Measurements from ENCODE around the gene CORO1C. TPM values are rescaled to one million over a fixed set of nuclear protein-coding genes. Genes with fewer than 3 reads are reported as not detected.
A peak's percentile ranks its signal among the peaks of the same experiment; 100 is the strongest.
"Not testable (repeated sequence)": the region's sequence is repeated elsewhere in the genome, so short reads cannot be mapped to it uniquely, and the experiment has no call there.

The CORO1C gene
- total and polyA plus RNA-seq, 2 experiments from 2014 or later, result 170 to 403 TPM

DNA sequence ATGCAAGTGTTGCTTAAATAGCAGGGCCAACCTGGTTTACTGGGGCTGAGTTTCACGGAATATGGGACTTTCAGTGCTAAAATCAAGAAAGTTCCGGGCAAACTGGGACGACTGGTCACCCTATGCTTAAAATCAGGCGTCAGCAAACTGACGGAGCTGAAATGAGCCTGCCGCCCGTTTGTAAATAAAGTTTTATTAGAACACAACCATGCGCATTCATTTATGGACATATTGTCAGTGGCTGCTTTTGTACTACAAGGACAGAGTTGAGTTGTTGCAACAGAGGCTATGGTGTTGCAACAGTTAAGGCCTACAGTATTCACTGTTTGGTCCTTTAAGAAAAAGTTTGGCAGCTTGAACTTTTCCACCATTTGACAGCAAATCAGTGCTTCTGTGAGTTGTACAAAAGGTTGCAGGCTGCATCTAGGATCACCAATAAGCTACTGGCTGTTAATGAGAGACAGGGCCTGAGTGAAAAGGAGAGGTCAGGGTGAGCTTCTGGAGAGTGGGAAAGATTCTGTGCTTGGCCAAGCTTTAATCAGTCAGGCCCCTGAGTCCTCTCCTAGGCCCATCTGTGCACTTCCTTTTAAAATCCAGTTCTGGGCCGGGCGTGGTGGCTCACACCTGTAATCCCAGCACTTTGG lies 111.0 kb downstream of the CORO1C start:
- Histone ChIP-seq H3K27ac (no peak overlapping the region), H3K9ac (no peak overlapping the region), H3F3A (ENCODE audit: insufficient read depth) (peaks cover 19% of the 10 kb centered on the region; the same call in 1 of the 2 replicates), H3K27me3 (replicated peaks; ENCODE audit: insufficient read depth) (no peaks in the 10 kb centered on the region), H3K9me2 (ENCODE audit: insufficient read depth) (no peaks in the 10 kb centered on the region), H3K79me2 (ENCODE audit: insufficient read depth) (no peaks in the 10 kb centered on the region), H2AFZ (no peak overlapping the region), H3K4me1 (ENCODE audit: insufficient read depth) (peaks cover 11% of the 10 kb centered on the region; the same call in 1 of the 2 replicates), H3K4me2 (ENCODE audit: unreplicated experiment) (no peak overlapping the region), H3K36me3 (ENCODE audit: low read depth) (no peaks in the 10 kb centered on the region), H3K4me3 (no peak overlapping the region), H3K9me3 (ENCODE audit: low read depth) (no peaks in the 10 kb centered on the region), H4K20me1 (ENCODE audit: insufficient read depth) (no peaks in the 10 kb centered on the region)
- WGBS, 2 experiments (ENCODE audit: low coverage in 1 of 2, low lambda C conversion rate in 2 of 2, missing lambda C conversion rate in 2 of 2), result 97 to 98% methylated on average over 10 of the region's 10 CpGs
- DNase-seq, result peak; percentile 55
- in situ Hi-C loops (cut with MboI), result no loop called here
- TF ChIP-seq EZH2phosphoT487 (IDR thresholded peaks at IDR 0.05; ENCODE audit: insufficient read depth, low read depth), result no peak
- no peak for TF ChIP-seq EZH2 (IDR thresholded peaks at IDR 0.05; ENCODE audit: insufficient read depth, poor library complexity, severe bottlenecking)

DNA sequence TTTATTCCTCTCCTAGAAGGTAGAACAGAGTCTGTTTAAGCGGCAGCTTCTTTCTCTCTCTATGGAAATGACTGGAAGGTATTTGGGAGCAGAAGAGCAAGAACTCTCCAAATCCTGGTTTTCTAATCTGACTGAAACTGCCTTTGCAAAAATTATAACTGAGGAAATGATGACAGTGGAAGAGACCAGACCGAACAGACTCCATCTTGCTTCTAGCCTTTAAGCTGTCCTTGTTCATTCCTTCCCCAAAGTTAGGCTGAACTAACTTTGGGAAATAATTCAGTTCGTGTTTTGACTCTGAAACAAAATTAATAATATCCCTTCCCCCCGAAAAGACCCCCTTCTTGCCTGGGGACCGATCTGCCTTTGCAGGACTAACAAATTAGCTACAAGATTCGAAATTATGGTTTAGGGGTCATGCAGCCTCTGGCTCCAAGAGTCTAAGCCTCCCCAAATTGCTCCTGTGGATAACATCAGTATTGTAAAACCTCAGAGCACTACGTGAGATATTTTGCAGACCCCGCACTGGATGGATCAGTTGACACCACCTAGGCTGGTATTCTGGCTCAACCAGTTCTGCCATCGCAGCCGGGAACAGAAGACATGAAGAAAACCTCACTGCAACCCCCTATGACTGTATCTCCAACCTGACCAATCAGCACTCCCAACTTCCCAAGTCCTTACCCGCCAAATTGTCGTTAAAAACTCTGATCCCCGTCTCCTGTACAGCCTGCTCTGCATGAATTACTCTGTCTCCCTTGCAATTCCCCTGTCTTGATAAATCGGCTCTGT lies 111.8 kb downstream of the CORO1C start:
- Histone ChIP-seq H3K4me3 (no peak overlapping the region), H3K9me3 (ENCODE audit: low read depth) (no peaks in the 10 kb centered on the region), H3F3A (ENCODE audit: insufficient read depth) (peaks cover 19% of the 10 kb centered on the region; the same call in 1 of the 2 replicates), H3K27me3 (replicated peaks; ENCODE audit: insufficient read depth) (no peaks in the 10 kb centered on the region), H2AFZ (no peak overlapping the region), H3K4me1 (ENCODE audit: insufficient read depth) (peaks cover 11% of the 10 kb centered on the region; the same call in 1 of the 2 replicates), H4K20me1 (ENCODE audit: insufficient read depth) (no peaks in the 10 kb centered on the region), H3K9ac (no peak overlapping the region), H3K79me2 (ENCODE audit: insufficient read depth) (no peaks in the 10 kb centered on the region), H3K4me2 (ENCODE audit: unreplicated experiment) (no peak overlapping the region), H3K9me2 (ENCODE audit: insufficient read depth) (no peaks in the 10 kb centered on the region), H3K27ac (no peak overlapping the region), H3K36me3 (ENCODE audit: low read depth) (no peaks in the 10 kb centered on the region)
- DNase-seq, result no peak
- in situ Hi-C loops (cut with MboI), result loop anchor here (5.0 kb wide), 1 partner anchor 47 kb away; no protein-coding TSS in a partner anchor
- TF ChIP-seq EZH2phosphoT487 (IDR thresholded peaks at IDR 0.05; ENCODE audit: insufficient read depth, low read depth), result no peak
- no peak for TF ChIP-seq EZH2 (IDR thresholded peaks at IDR 0.05; ENCODE audit: insufficient read depth, poor library complexity, severe bottlenecking)
- 73 to 77% methylated on average over 14 of the region's 14 CpGs for WGBS, 2 experiments (ENCODE audit: low coverage in 1 of 2, low lambda C conversion rate in 2 of 2, missing lambda C conversion rate in 2 of 2)

DNA sequence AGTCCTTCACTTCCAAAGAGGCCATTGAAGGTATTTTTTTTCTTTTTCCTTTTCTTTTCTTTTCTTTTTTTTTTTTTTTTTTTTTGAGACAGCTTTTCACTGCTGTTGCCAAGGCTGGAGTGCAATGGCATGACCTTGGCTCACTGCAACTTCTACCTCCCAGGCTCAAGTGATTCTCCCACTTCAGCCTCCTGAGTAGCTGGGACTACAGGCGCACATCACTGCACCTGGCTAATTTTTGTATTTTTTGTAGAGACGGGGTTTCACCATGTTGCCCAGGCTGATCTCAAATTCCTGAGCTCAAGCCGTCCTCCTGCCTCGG lies 112.4 kb downstream of the CORO1C start:
- H4K20me1 ChIP-seq (ENCODE audit: insufficient read depth); H3K9me3 ChIP-seq (ENCODE audit: low read depth); H3K27me3 ChIP-seq (replicated peaks; ENCODE audit: insufficient read depth); H3K9ac ChIP-seq; H3K4me3 ChIP-seq; H3K79me2 ChIP-seq (ENCODE audit: insufficient read depth); H3K36me3 ChIP-seq (ENCODE audit: low read depth); H3K9me2 ChIP-seq (ENCODE audit: insufficient read depth); H3K27ac ChIP-seq; H3K4me2 ChIP-seq (ENCODE audit: unreplicated experiment); DNase-seq; H2AFZ ChIP-seq: not testable (repeated sequence)
- WGBS, 2 experiments (ENCODE audit: low coverage in 1 of 2, low lambda C conversion rate in 2 of 2, missing lambda C conversion rate in 2 of 2), result 92% methylated on average over 4 of the region's 4 CpGs
- in situ Hi-C loops (cut with MboI), result loop anchor here (5.0 kb wide), 1 partner anchor 47 kb away; no protein-coding TSS in a partner anchor
- peaks cover 11% of the 10 kb centered on the region; the same call in 1 of the 2 replicates for H3K4me1 ChIP-seq (ENCODE audit: insufficient read depth)
- H3F3A ChIP-seq (ENCODE audit: insufficient read depth), result peaks cover 19% of the 10 kb centered on the region; the same call in 1 of the 2 replicates

DNA sequence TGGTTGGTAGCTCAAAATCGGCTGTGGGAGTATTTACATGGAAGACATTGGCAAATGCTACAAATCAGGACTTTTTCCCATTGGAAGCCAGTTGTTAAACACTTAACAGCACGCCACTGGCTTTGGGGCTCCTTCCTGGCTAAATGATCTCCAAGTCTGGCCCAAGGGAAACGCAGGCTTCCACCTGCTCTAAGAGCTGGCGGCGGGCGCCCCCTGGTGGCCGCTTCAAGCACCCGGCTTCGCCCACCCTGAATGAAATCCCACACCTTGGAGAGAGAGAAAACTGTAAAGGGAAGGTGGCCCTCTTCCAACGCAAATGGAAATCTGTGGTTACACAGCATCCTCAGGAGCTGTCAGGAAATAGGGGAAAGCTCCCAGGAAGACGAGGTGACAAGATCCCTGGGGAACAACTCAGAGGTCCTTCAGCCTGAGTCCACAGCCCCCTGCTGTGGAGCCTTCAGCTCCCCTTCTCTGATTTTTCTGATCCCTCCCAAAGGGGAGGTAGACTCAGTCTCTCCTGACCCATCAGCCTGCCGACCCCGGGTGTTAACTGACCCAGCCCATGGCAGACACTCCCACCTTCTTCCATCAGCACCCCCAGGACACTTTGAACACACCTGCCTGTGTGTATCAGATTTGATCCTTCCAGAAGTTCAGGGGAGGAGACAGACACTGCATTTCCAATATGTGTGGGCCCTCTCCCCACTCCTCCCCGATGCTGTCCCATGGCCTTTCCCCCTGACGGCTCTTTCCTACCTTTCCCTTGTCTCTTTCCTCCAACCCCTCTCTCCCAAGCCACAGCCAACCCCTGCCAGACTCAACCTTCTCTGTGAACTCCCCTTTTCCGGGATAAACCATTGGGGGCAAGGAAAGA lies 113.0 kb downstream of the CORO1C start:
- H3K27ac ChIP-seq, result no peak overlapping the region
- in situ Hi-C loops (cut with MboI), result loop anchor here (5.0 kb wide), 1 partner anchor 46 kb away; no protein-coding TSS in a partner anchor
- peak; percentile 90 for DNase-seq
- 11 to 12% methylated on average over 16 of the region's 16 CpGs for WGBS, 2 experiments (ENCODE audit: low coverage in 1 of 2, low lambda C conversion rate in 2 of 2, missing lambda C conversion rate in 2 of 2)
- peaks cover 19% of the 10 kb centered on the region; the same call in 1 of the 2 replicates for H3F3A ChIP-seq (ENCODE audit: insufficient read depth)
- no peaks in the 10 kb centered on the region for H3K9me2 ChIP-seq (ENCODE audit: insufficient read depth)
- TF ChIP-seq EZH2phosphoT487 (IDR thresholded peaks at IDR 0.05; ENCODE audit: insufficient read depth, low read depth), result no peak
- TF ChIP-seq EZH2 (IDR thresholded peaks at IDR 0.05; ENCODE audit: insufficient read depth, poor library complexity, severe bottlenecking), result no peak
- H3K9me3 ChIP-seq (ENCODE audit: low read depth), result no peaks in the 10 kb centered on the region
- H3K27me3 ChIP-seq (replicated peaks; ENCODE audit: insufficient read depth), result no peaks in the 10 kb centered on the region
- no peaks in the 10 kb centered on the region for H3K36me3 ChIP-seq (ENCODE audit: low read depth)
- H3K79me2 ChIP-seq (ENCODE audit: insufficient read depth), result no peaks in the 10 kb centered on the region
- H3K9ac ChIP-seq, result no peak overlapping the region
- peaks cover 11% of the 10 kb centered on the region; the same call in 1 of the 2 replicates for H3K4me1 ChIP-seq (ENCODE audit: insufficient read depth)
- H3K4me2 ChIP-seq (ENCODE audit: unreplicated experiment), result no peak overlapping the region
- no peak overlapping the region for H2AFZ ChIP-seq
- H4K20me1 ChIP-seq (ENCODE audit: insufficient read depth), result no peaks in the 10 kb centered on the region
- H3K4me3 ChIP-seq, result no peak overlapping the region
